H7 (cell line): ENCODE data around the gene KRTAP4-9. TPM values are rescaled to one million over a fixed set of nuclear protein-coding genes. Genes with fewer than 3 reads are reported as not detected.
"Not testable (repeated sequence)": the region's sequence is repeated elsewhere in the genome, so short reads cannot be mapped to it uniquely, and the experiment has no call there.

Experiments used
- DNase-seq: peaks from one replicate; pipeline ENCODE4 v3.0.0; 2012
- H3K27me3 ChIP-seq: 2 replicates; pipeline ENCODE4 v1.6.0; 2011; ENCODE audit warnings: mild to moderate bottlenecking, low read length; ENCODE audit not compliant: control insufficient read depth, insufficient read depth
- H3K36me3 ChIP-seq: replicated peaks from 2 replicates; pipeline ENCODE4 v1.5.1; 2011; ENCODE audit warnings: low read length; ENCODE audit not compliant: control insufficient read depth, insufficient read depth
- H3K4me3 ChIP-seq: 2 replicates; pipeline ENCODE4 v1.5.1; 2011; ENCODE audit warnings: low read depth, mild to moderate bottlenecking, control low read depth, low read length, moderate library complexity; ENCODE audit not compliant: insufficient read depth
- total RNA-seq: library from RNA; depleted of rRNA; stranded (reverse); fragments of >200 nt; shearing (Covaris generic); gene quantifications from 2 replicates; pipeline ENCODE4 v1.2.3, GENCODE V29; 2014

KRTAP4-9 gene
- total RNA-seq, 1 experiment from 2014 or later = not detected

- no peaks in the 10 kb centered on the region for H3K27me3 ChIP-seq
- H3K36me3 ChIP-seq = no peaks in the 10 kb centered on the region
- H3K4me3 ChIP-seq = no peak overlapping the region
- no peak for DNase-seq
Observed at GRCh38 chr17:41133880-41134735, 28.9 kb downstream of the KRTAP4-9 start.

GRCh38 chr17:41139865-41140264, 34.7 kb downstream of the KRTAP4-9 start:
- not testable (repeated sequence) for DNase-seq, H3K27me3 ChIP-seq, H3K36me3 ChIP-seq, H3K4me3 ChIP-seq

GRCh38 chr17:41140360-41141131, 35.4 kb downstream of the KRTAP4-9 start, which contains the start of gene KRTAP4-6:
KRTAP4-6 (minus strand) TSS chr17:41140544; CDS start chr17:41140487, 57 bp downstream.
- Histone ChIP-seq H3K4me3 (no peak within 1 kb of the TSS), H3K36me3 (no peaks in the 10 kb centered on the region), H3K27me3 (no peaks in the 10 kb centered on the region)
- DNase-seq = no peak

GRCh38 chr17:41141361-41141760, 36.2 kb downstream of the KRTAP4-9 start:
- H3K4me3 ChIP-seq = no peak overlapping the region
- DNase-seq = no peak
- no peaks in the 10 kb centered on the region for H3K36me3 ChIP-seq
- no peaks in the 10 kb centered on the region for H3K27me3 ChIP-seq

GRCh38 chr17:41144846-41145245, 39.7 kb downstream of the KRTAP4-9 start:
- Histone ChIP-seq H3K36me3 (no peaks in the 10 kb centered on the region), H3K27me3 (no peaks in the 10 kb centered on the region), H3K4me3 (no peak overlapping the region)
- no peak for DNase-seq

- DNase-seq = no peak
- Histone ChIP-seq H3K27me3 (no peaks in the 10 kb centered on the region), H3K36me3 (no peaks in the 10 kb centered on the region), H3K4me3 (no peak overlapping the region)
Observed at GRCh38 chr17:41145261-41145660, 40.1 kb downstream of the KRTAP4-9 start.

GRCh38 chr17:41147531-41148204, 42.5 kb downstream of the KRTAP4-9 start:
- no peaks in the 10 kb centered on the region for H3K27me3 ChIP-seq
- H3K36me3 ChIP-seq = no peaks in the 10 kb centered on the region
- H3K4me3 ChIP-seq = no peak overlapping the region
- no peak for DNase-seq

GRCh38 chr17:41148971-41149651, 43.9 kb downstream of the KRTAP4-9 start:
- H3K36me3 ChIP-seq, H3K27me3 ChIP-seq, H3K4me3 ChIP-seq, DNase-seq: not testable (repeated sequence)

GRCh38 chr17:41149652-41149985, 44.4 kb downstream of the KRTAP4-9 start, which contains the start of gene KRTAP4-5:
KRTAP4-5 (minus strand) TSS chr17:41149825; CDS start chr17:41149767, 58 bp downstream.
- H3K27me3 ChIP-seq = no peaks in the 10 kb centered on the region

GRCh38 chr17:41150026-41150425, 44.8 kb downstream of the KRTAP4-9 start:
- DNase-seq = no peak
- Histone ChIP-seq H3K4me3 (no peak overlapping the region), H3K27me3 (no peaks in the 10 kb centered on the region), H3K36me3 (no peaks in the 10 kb centered on the region)

More at GRCh38 chr17:41149652-41149985, 44.4 kb downstream of the KRTAP4-9 start, which contains the start of gene KRTAP4-5:
- DNase-seq = no peak
- H3K4me3 ChIP-seq = no peak within 1 kb of the TSS
- H3K36me3 ChIP-seq = no peaks in the 10 kb centered on the region

- no peak for DNase-seq
- Histone ChIP-seq H3K27me3 (no peaks in the 10 kb centered on the region), H3K36me3 (no peaks in the 10 kb centered on the region), H3K4me3 (no peak overlapping the region)
Observed at GRCh38 chr17:41151525-41151924, 46.3 kb downstream of the KRTAP4-9 start.

GRCh38 chr17:41153856-41154255, 48.7 kb downstream of the KRTAP4-9 start:
- Histone ChIP-seq H3K27me3 (no peaks in the 10 kb centered on the region), H3K4me3 (no peak overlapping the region), H3K36me3 (no peaks in the 10 kb centered on the region)
- DNase-seq = no peak
